HL-60 (cell line): ENCODE data around the gene HCRTR1.

ENCODE experiments used
- DNase-seq, 2 experiments: peaks; one replicate each; pipeline ENCODE4 v3.0.0-alpha.2; 2010 to 2020; ENCODE audit warnings: low read depth in 1 of 2, low spot score in 1 of 2
- H3K27ac ChIP-seq: fragments of 250-450 bp; sonication (Bioruptor Pico); replicated peaks from 2 replicates; pipeline ENCODE4 v1.5.1; 2020; ENCODE audit warnings: mild to moderate bottlenecking, moderate library complexity
- H3K27me3 ChIP-seq: fragments of 250-450 bp; sonication (Bioruptor Pico); 2 replicates; pipeline ENCODE4 v1.5.1; 2021; ENCODE audit warnings: mild to moderate bottlenecking, moderate library complexity; ENCODE audit not compliant: insufficient read depth, poor library complexity, severe bottlenecking
- H3K4me3 ChIP-seq: replicated peaks from 2 replicates; pipeline ENCODE4 v1.5.1; 2011; ENCODE audit warnings: mild to moderate bottlenecking, control low read depth, low read length; ENCODE audit not compliant: insufficient read depth
- CTCF ChIP-seq: IDR thresholded peaks from one replicate; pipeline ENCODE4 v1.5.1; 2011; ENCODE audit warnings: low read length, control low read depth, inconsistent platforms; ENCODE audit not compliant: insufficient read depth
- GABPA ChIP-seq: IDR thresholded peaks from 2 replicates; pipeline ENCODE4 v1.6.1; 2012; ENCODE audit warnings: low read depth
- POLR2AphosphoS5 ChIP-seq: IDR thresholded peaks from 2 replicates; pipeline ENCODE4 v1.6.1; 2012; ENCODE audit warnings: low read depth
- REST ChIP-seq: IDR thresholded peaks from 2 replicates; pipeline ENCODE4 v1.6.1; 2012; ENCODE audit warnings: low read depth; ENCODE audit not compliant: insufficient replicate concordance
- SPI1 ChIP-seq: IDR thresholded peaks from 2 replicates; pipeline ENCODE4 v1.6.1; 2012; ENCODE audit warnings: low read depth, mild to moderate bottlenecking, borderline replicate concordance
- long read RNA-seq: library from polyadenylated mRNA; unstranded; transcript quantifications from one replicate; pipeline ENCODE4 v2.0.0, GENCODE V29; 2020

Gene HCRTR1
- long read RNA-seq, partial matches to known transcripts, result 0 of 1 reads
- long read RNA-seq, other reads (novel, unspliced or antisense), result 1 of 1 reads

- peaks cover 19% of the 10 kb centered on the region for H3K27me3 ChIP-seq
- no peak for DNase-seq
- peak within 1 kb of the TSS; percentile 33 for H3K4me3 ChIP-seq
- H3K27ac ChIP-seq, result no peak within 1 kb of the TSS
- TF ChIP-seq CTCF (no peak), GABPA (no peak), REST (no peak), SPI1 (no peak), POLR2AphosphoS5 (no peak)
Measured at GRCh38 chr1:31617218-31617915, at the start of gene HCRTR1. TSS of gene HCRTR1 (plus strand) at chr1:31617689. CDS start at chr1:31619193, 1,504 bp downstream.

- no peak for TF ChIP-seq REST
- no peak for TF ChIP-seq CTCF
- TF ChIP-seq POLR2AphosphoS5, result no peak
- TF ChIP-seq SPI1, result no peak
- TF ChIP-seq GABPA, result no peak
- Histone ChIP-seq H3K27ac (no peak overlapping the region), H3K4me3 (no peak overlapping the region), H3K27me3 (no peaks in the 10 kb centered on the region)
- DNase-seq, result no peak
Measured at GRCh38 chr1:31567956-31568570, 49.4 kb upstream of the HCRTR1 start.

- Histone ChIP-seq H3K27ac (no peak overlapping the region), H3K27me3 (no peaks in the 10 kb centered on the region), H3K4me3 (no peak overlapping the region)
- DNase-seq, result no peak
- TF ChIP-seq REST, result no peak
- no peak for TF ChIP-seq GABPA
- no peak for TF ChIP-seq CTCF
- no peak for TF ChIP-seq POLR2AphosphoS5
- TF ChIP-seq SPI1, result no peak
Measured at GRCh38 chr1:31568895-31569595, 48.4 kb upstream of the HCRTR1 start.
